ENCODE measurements around the gene MAP6D1.

MAP6D1 gene

DNA sequence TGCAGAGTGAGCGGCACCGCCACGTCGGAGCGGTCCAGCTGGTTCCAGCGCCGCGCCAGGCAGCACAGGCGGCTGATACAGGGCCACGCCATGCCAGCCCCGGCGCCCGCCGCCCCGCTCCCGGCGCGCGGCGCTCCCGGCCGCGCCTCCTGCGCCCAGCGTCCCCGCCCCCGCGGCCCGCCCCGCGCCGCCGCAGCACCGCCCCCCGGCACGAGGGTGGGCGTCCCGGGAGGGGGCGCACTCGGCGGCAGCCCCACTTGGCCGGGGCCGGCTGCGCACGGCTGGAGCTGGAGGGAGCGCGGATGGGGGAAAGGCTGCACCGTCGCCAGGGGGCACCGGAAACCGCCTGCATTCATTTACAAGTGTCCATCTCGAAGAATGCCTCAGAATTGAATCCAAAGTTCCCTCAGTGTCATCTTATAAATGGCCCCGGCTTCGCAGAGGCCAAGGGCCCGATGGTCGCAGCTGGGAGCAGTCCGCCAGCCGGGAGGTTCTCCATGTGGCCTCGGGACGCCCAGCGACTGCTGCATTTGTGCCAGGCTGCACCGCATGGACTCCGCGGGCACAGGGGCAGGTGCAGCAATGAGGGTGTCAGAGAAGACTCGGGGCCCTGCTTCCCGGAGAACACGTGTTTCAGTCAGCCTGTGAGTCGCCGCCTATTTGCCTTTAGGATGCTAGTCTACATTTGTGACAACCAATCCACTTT is at the start of gene MAP6D1:
TSS of gene MAP6D1 (minus strand) at position 122 of the 706 bp plus-strand sequence. CDS start at position 92, 30 bp downstream.
- H3K27ac ChIP-seq, result peak within 1 kb of the TSS; percentile 0
- DNase-seq (ENCODE audit: low read depth, low spot score), result no peak

DNA sequence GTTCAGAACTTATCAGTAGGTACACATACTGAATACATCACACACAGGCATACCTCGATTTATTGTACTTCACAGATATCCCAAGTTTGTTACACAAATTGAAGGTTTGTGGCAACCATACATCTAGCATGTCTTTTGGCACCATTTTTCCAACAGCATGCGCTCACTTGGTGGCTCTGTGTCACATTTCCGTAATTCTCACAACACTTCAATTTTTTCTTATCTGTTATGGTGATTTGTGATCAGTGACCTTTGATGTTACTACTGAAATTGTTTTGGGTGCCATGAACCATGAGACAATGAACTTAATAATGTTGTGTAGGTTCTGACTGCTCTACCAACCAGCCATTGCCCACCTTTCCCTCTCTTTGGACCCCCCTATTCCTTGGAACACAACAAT is 48.5 kb upstream of the MAP6D1 start:
- H3K27ac ChIP-seq, result no peak overlapping the region
- no peak for DNase-seq (ENCODE audit: low read depth, low spot score)

DNA sequence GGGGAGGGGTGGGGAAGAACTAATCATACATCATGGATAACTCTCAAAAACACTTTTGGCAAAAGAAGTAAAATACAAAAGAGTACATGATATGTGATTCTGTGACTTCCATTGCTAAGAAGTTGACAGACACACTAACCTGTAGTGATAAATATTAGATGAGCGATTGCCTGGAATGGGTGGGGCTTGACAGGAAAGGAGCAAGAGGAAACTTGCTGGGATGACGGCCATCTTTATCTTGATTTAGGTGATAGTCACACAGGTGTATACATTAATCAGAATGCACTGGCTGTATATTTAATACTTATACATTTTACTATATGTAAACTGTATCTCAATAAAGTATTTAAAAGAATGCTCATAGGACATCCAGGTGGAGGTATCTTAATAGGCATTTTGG is 46.2 kb upstream of the MAP6D1 start:
- H3K27ac ChIP-seq, result no peak overlapping the region
- DNase-seq (ENCODE audit: low read depth, low spot score), result no peak

DNA sequence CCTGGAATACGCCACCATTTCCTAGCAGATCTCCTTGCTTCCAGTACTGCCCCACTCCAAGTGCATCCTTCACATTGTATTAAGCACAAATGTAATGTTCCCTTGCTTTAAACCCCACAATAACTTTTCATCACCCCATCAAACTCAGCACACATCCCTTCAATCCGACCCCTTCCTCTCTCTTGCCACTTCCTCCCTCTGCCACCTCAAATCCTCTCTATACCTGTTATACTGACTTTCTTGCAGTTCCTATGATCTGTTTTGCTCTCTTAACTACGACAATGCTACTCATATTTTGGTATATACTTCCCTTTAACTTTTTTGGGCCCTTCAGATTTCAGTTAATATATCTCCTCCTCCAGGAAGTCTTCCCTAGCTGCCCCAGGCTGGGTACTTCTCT is 45.2 kb upstream of the MAP6D1 start:
- H3K27ac ChIP-seq, result no peak overlapping the region

GRCh38 chr3:183868796-183869195 is 43.4 kb upstream of the MAP6D1 start:
- DNase-seq (ENCODE audit: low read depth, low spot score), result no peak
- H3K27ac ChIP-seq, result no peak overlapping the region

More for the DNA sequence above, 45.2 kb upstream of the MAP6D1 start:
- DNase-seq (ENCODE audit: low read depth, low spot score), result no peak

DNA sequence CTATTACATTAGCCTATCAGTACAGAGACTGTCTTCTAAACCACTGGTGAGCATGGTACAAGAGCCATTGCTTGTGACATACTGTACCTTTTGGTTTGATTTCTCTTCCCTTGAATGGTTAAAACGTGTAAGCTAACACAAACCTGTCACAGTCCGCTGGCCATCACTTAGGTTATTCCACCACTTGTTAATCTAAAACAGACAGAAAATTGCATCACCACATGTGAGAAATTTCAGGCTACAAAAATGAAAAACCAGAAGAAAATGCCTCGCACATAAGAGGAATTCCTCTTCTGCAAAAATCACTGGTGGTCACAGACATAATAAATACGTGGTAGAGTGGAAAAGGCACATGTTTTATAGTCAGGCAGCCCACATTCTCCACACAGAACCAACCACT is 37.2 kb upstream of the MAP6D1 start:
- no peak for DNase-seq (ENCODE audit: low read depth, low spot score)

DNA sequence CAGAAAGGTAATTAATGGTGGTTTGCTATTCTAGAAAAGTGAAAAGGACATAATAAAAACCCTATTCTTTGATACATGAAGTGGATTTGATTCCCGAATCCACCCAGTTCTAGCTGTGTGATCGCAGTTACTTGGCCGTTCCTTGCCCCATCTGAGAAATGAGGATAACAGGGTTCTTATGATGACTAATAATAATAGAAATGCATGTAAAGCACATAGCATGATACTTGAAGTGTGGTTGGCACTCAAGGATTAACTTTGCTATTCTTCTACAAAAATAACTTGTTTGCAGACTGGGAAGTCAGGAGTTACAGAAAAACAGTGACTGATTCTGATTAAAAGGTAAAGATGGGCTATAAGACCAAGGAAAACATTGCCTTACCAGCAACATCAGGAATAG is 32.5 kb upstream of the MAP6D1 start:
- H3K27ac ChIP-seq, result no peak overlapping the region
- no peak for DNase-seq (ENCODE audit: low read depth, low spot score)

More for the DNA sequence above, 37.2 kb upstream of the MAP6D1 start:
- no peak overlapping the region for H3K27ac ChIP-seq

GRCh38 chr3:183854318-183855035 is 29.1 kb upstream of the MAP6D1 start:
- no peak overlapping the region for H3K27ac ChIP-seq
- no peak for DNase-seq (ENCODE audit: low read depth, low spot score)

DNA sequence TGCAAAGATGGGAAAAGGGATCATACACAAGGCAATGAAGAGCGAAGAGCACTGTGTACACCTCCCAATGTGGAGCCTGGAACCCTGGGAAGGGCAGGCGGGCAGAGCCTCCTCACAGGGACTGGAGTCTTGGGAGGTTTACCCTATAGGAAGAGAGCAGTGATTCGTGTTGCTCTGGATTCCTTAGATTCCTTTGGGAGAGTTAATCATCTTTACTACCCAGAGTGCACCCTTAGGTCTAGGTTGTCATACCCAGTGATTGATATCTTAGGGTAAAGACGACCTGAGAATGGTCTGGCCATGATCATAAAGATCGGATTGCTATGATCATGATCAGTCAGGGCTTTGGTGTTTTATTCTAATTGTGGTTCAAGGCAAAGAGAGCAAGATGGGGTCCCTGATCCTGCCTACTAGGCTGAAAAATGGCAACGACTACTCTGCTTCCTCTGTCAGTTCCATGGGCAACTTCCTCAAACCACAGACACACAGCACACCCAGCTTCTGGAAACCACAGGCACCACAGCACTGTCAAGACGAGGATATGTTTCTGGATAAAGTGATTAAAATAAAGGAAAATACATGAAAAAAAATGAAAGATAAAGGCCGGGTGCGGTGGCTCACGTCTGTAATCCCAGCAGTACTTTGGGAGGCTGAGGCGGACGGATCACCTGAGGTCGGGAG is 20.4 kb upstream of the MAP6D1 start:
- peak overlapping the region; percentile 68 for H3K27ac ChIP-seq
- peak; percentile 5 for DNase-seq (ENCODE audit: low read depth, low spot score)

- no peak for DNase-seq (ENCODE audit: low read depth, low spot score)
- peak overlapping the region; percentile 68 for H3K27ac ChIP-seq
Observed at GRCh38 chr3:183845090-183845489, 19.7 kb upstream of the MAP6D1 start.

- DNase-seq (ENCODE audit: low read depth, low spot score), result peak; percentile 60
- peak overlapping the region; percentile 68 for H3K27ac ChIP-seq
Observed at GRCh38 chr3:183844606-183845005, 19.2 kb upstream of the MAP6D1 start.

DNA sequence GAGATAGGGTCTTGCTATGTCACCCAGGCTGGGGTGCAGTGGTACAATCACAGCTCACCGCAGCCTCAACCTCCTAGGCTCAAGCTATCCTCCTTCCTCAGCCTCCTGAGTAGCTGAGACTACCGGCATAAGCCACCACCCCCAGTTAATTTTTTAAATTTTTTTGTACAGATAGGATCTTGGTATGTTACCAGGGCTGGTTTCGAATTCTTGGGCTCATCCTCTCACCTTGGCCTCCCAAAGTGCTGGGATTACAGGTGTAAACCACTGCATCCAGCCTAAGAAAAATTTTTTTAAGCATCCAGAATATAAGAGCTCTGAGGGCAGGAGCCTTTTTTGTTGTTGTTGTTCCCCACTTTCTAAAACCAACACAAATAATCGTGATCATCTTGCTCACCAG is 14.4 kb upstream of the MAP6D1 start:
- no peak overlapping the region for H3K27ac ChIP-seq
- no peak for DNase-seq (ENCODE audit: low read depth, low spot score)

DNA sequence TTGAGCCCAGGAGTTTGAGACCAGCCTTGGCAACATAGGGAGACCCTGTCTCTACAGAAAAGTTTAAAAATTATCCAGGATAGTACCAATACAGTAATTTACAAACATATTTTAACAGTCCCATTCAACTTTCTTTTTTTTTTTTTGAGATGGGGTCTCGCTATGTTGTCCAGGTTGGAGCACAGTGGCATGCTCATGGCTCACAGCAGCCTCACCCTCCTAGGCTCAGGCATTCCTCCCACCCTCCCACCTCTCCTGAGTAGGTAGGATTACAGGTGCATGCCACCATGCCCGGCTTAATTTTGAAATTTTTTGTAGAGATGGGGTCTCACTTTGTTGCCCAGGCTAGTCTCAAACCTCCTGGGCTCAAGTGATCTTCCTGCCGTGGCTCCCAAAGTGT is 12.5 kb upstream of the MAP6D1 start:
- H3K27ac ChIP-seq, result no peak overlapping the region
- no peak for DNase-seq (ENCODE audit: low read depth, low spot score)

DNA sequence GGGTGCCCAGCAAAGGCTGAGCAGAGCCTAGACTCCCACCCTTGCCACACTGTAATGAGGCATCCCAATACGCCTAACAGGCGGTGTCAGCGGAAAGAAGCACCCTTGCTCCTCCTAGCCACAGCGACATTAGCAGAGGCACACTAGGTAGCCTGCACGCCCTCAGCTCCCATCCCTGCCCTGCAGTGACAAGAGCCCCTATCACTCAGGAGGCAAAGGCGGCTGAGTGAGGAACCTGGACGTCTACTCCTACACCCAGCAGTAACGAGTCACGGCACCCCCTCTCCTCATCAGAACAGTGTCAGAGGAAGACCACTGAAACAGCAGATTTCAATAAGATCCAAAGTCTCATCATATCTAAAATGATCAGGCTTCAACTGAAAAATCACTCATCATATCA is 12.0 kb upstream of the MAP6D1 start:
- no peak for DNase-seq (ENCODE audit: low read depth, low spot score)
- H3K27ac ChIP-seq, result no peak overlapping the region

GRCh38 chr3:183833516-183833915 is 8.1 kb upstream of the MAP6D1 start:
- DNase-seq (ENCODE audit: low read depth, low spot score), result no peak
- no peak overlapping the region for H3K27ac ChIP-seq

- no peak for DNase-seq (ENCODE audit: low read depth, low spot score)
- no peak overlapping the region for H3K27ac ChIP-seq
Observed at GRCh38 chr3:183830187-183830586, 4.8 kb upstream of the MAP6D1 start.

DNA sequence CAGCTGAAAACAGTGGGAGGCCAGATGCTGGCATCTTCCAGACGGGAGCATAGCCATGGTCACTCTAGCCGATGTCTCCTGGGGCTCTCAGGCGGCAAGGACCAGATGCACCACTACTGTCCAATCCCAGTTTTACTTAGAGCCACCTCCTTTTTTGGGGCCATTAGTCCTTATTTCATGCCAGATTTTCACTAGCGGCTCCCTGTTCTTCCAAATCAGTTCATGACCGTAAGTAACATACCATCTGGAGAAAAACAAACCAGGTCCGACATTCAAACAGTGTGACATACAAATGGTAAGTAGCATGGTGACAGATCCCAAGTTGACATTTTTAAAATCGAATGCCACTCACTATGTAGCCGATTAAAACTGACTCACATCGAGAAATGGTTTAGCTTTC is 4.1 kb upstream of the MAP6D1 start:
- no peak for DNase-seq (ENCODE audit: low read depth, low spot score)

DNA sequence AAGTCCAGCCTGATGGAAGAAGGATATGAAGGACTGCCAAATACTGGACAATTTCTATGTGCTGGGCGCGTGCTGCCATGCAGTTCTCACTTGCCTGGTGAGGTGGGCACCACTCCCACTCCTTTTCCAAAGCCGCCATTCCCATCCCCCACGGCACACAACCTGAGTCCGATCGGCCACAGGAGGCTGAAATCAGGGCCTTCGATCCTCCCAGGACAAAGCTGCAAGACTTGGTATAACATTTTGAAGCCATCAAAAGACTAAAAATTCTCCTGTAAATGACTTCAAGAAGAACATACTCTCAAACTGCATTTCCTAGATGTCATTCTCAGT is 3.1 kb upstream of the MAP6D1 start:
- DNase-seq (ENCODE audit: low read depth, low spot score), result no peak
- no peak overlapping the region for H3K27ac ChIP-seq

More for the DNA sequence above, 4.1 kb upstream of the MAP6D1 start:
- no peak overlapping the region for H3K27ac ChIP-seq

GRCh38 chr3:183827809-183828537 is 2.6 kb upstream of the MAP6D1 start:
- no peak overlapping the region for H3K27ac ChIP-seq
- no peak for DNase-seq (ENCODE audit: low read depth, low spot score)

DNA sequence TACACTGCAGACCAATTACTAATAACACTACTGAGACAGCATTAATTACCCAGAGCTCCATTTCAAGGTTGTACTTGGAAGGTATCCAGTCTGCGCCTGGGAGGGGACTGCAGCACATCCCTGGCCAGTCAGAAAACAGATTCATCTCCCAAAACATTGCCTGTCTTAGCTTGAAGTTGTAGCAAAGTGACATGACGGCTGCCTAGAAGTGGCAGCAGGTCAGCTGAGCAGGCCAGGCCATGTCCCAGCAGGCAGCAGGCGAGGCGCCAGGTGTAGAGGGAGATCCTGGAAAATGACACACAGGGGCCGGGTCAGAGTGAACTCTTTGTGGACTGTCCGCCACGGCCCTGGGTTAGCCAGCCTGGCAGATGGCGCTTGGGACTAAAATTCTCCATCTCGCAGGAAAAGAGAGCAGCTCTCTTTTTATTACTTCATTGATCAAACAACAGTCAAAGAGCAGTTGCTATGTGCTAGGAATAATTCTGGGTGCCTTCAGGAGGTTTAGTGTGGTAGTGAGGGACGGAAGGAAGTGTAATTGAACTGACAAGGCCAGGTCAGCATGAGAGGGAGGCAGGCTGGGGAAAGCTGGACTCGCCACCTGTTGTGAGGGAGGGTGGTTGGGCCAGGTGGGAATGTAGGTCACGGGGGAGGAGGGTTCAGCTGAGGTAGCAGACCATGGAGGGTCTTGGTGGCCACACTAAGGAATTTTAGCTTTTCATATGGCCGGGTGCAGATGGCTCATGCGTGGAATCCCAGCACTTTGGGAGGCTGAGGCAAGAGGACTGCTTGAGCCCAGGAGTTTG is 1.3 kb upstream of the MAP6D1 start:
- peak overlapping the region; percentile 0 for H3K27ac ChIP-seq
- DNase-seq (ENCODE audit: low read depth, low spot score), result no peak

All from epithelial cell of prostate (primary cell).